Measurements from ENCODE around the gene TCOF1. TPM values are rescaled to one million over a fixed set of nuclear protein-coding genes. Genes with fewer than 3 reads are reported as not detected.

The TCOF1 gene
- total RNA-seq, 4 donors from 2014 or later: 27.4 to 46.0 (median 36.3) TPM

- DNase-seq (ENCODE audit: extremely low spot score): no peak
- no peak overlapping the region for H3K4me3 ChIP-seq
- H3K9me3 ChIP-seq: peaks cover 0 to 6% (median 0%) of the 10 kb centered on the region in 4 donors
- 91% methylated on average over 2 of the region's 2 CpGs for WGBS
- no peaks in the 10 kb centered on the region for H3K27me3 ChIP-seq
- H3K36me3 ChIP-seq: peaks cover 44 to 60% (median 50%) of the 10 kb centered on the region in 4 donors
- H3K4me1 ChIP-seq: peaks cover 23 to 66% (median 44%) of the 10 kb centered on the region in 4 donors
- intact Hi-C loops (cut with DNase I): loop anchor here (10.0 kb wide), 1 partner anchor 311 kb away; no protein-coding TSS in a partner anchor
- TF ChIP-seq EP300 (IDR thresholded peaks at IDR 0.05) (no peak), CTCF (IDR thresholded peaks at IDR 0.05) (no peak), POLR2A (IDR thresholded peaks at IDR 0.05; ENCODE audit: low read depth) (no peak), POLR2AphosphoS5 (IDR thresholded peaks at IDR 0.05) (no peak)
- H3K27ac ChIP-seq (replicated peaks in 1 of 4): no peak overlapping the region
These were observed 88.6 kb downstream of the TCOF1 start for GRCh38 chr5:150446088-150446487.

GRCh38 chr5:150446583-150446982 lies 89.1 kb downstream of the TCOF1 start:
- WGBS: 92% methylated on average over 6 of the region's 6 CpGs
- Histone ChIP-seq H3K4me3 (no peak overlapping the region), H3K9me3 (peaks cover 0 to 6% (median 0%) of the 10 kb centered on the region in 4 donors), H3K27ac (replicated peaks in 1 of 4) (no peak overlapping the region), H3K4me1 (peaks cover 20 to 63% (median 44%) of the 10 kb centered on the region in 4 donors), H3K36me3 (peaks cover 44 to 59% (median 50%) of the 10 kb centered on the region in 4 donors), H3K27me3 (no peaks in the 10 kb centered on the region)
- TF ChIP-seq POLR2A (IDR thresholded peaks at IDR 0.05; ENCODE audit: low read depth) (no peak), POLR2AphosphoS5 (IDR thresholded peaks at IDR 0.05) (no peak), EP300 (IDR thresholded peaks at IDR 0.05) (no peak), CTCF (IDR thresholded peaks at IDR 0.05) (no peak)
- intact Hi-C loops (cut with DNase I): loop anchor here (10.0 kb wide), 1 partner anchor 312 kb away; no protein-coding TSS in a partner anchor
- no peak for DNase-seq (ENCODE audit: extremely low spot score)

GRCh38 chr5:150447188-150447587 lies 89.7 kb downstream of the TCOF1 start:
- H3K27ac ChIP-seq (replicated peaks in 1 of 4): no peak overlapping the region
- 88% methylated on average over 6 of the region's 6 CpGs for WGBS

GRCh38 chr5:150448334-150448733 lies 90.8 kb downstream of the TCOF1 start:
- 30% methylated on average over 4 of the region's 4 CpGs for WGBS
- H3K9me3 ChIP-seq: peaks cover 0 to 6% (median 0%) of the 10 kb centered on the region in 4 donors
- H3K27me3 ChIP-seq: no peaks in the 10 kb centered on the region
- TF ChIP-seq POLR2AphosphoS5 (IDR thresholded peaks at IDR 0.05): no peak
- TF ChIP-seq CTCF (IDR thresholded peaks at IDR 0.05): no peak
- no peak for TF ChIP-seq POLR2A (IDR thresholded peaks at IDR 0.05; ENCODE audit: low read depth)
- TF ChIP-seq EP300 (IDR thresholded peaks at IDR 0.05): no peak
- peaks cover 13 to 51% (median 31%) of the 10 kb centered on the region in 4 donors for H3K4me1 ChIP-seq
- H3K4me3 ChIP-seq: peak overlapping the region; percentile 63 to 86 (median 72)
- intact Hi-C loops (cut with DNase I): loop anchor here (10.0 kb wide), 1 partner anchor 314 kb away; no protein-coding TSS in a partner anchor
- peak overlapping the region; percentile 88 to 95 (median 92) for H3K27ac ChIP-seq (replicated peaks in 1 of 4)
- peaks cover 44 to 47% (median 45%) of the 10 kb centered on the region in 4 donors for H3K36me3 ChIP-seq
- DNase-seq (ENCODE audit: extremely low spot score): no peak

More at GRCh38 chr5:150447188-150447587, 89.7 kb downstream of the TCOF1 start:
- intact Hi-C loops (cut with DNase I): loop anchor here (10.0 kb wide), 1 partner anchor 312 kb away; no protein-coding TSS in a partner anchor
- H3K4me3 ChIP-seq: no peak overlapping the region
- H3K36me3 ChIP-seq: peaks cover 44 to 54% (median 50%) of the 10 kb centered on the region in 4 donors
- peaks cover 17 to 57% (median 38%) of the 10 kb centered on the region in 4 donors for H3K4me1 ChIP-seq
- no peaks in the 10 kb centered on the region for H3K27me3 ChIP-seq
- TF ChIP-seq POLR2A (IDR thresholded peaks at IDR 0.05; ENCODE audit: low read depth): no peak
- TF ChIP-seq CTCF (IDR thresholded peaks at IDR 0.05): no peak
- no peak for TF ChIP-seq POLR2AphosphoS5 (IDR thresholded peaks at IDR 0.05)
- no peak for TF ChIP-seq EP300 (IDR thresholded peaks at IDR 0.05)
- DNase-seq (ENCODE audit: extremely low spot score): no peak
- peaks cover 0 to 6% (median 0%) of the 10 kb centered on the region in 4 donors for H3K9me3 ChIP-seq

All from esophagus muscularis mucosa (tissue), 4 donors.